SIG-M5 treated with dmso at 0.1 percent for 504 hours (cell line): Measurements from ENCODE around the gene NCAM1.

Source experiments
- DNase-seq: peaks from one replicate; lab custom pipeline; 2025; ENCODE audit not compliant: unreplicated experiment; lab: John Stamatoyannopoulos, UW

The NCAM1 gene

DNA sequence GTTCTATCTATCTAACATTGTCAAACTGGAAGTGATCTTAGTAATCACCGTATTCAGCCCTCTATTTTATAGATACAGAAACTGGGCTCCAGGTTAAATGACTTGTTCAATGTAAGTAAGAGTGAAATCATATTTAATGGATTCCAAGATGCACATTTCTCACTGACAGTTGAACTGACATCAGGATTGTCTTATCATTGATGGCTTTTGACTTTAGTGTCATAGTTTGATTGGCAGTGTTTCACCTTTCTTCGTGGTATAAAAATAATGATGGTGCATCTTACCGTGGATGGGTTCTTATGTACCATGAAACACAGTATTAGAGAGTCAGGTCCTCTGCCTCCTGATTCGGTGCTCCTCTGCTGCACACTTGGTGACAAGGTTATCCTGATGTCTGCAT is 123.1 kb downstream of the NCAM1 start:
- DNase-seq, result no peak

DNA sequence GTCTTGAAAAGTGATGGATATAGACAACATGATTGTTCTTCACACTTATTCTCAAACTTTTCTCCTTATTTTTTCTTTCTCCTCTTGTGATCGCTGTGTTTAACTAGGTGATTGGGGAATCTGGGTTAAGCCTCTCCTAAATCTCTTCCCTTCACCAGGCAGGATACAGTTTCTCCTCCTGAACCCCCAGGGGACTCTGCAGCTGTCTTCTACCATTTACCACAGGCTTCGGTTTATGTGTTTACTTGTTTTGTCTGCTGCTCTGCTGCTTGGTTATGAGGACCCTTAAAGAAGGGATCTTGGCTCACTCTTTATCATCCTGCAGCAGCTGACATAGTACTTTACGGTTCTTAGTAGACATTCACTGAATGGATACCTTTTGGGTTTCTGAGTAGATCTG is 124.2 kb downstream of the NCAM1 start:
- no peak for DNase-seq

GRCh38 chr11:113087706-113088105 is 126.5 kb downstream of the NCAM1 start:
- no peak for DNase-seq

DNA sequence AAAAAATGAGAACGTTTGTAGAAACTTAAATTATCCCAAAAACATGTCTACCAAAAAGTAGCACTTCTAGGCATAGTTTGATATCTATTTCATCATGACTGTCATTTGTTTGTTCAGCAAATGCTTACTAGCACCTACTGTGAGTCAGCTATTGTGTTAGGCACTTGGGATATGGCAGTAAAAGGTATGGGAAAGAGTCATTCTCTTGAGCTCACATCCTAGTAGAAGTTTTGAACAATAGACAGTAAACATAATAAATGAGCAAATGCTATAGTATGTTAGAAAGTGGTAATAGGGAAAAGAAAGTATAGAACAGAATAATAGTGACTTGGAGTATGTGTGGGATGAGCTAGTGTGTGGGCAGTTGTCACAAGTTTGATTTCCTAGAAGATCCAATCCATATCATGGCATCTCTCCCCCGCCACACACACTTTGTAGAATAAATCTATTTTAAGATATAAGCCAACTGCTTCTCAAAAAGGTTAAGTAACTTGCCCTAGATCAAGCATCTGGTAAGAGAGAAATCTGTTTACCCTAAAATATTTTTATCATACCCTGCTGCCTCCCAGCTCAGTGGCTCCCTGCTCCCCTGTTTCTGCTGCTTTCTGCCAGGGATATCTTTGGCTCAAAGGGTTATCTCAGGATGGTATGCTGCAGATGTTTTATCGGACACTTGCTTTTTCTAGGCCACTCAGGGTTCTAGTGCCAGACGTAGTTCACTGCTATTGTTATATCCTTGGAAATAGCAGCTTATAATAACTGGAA is 129.7 kb downstream of the NCAM1 start:
- DNase-seq, result no peak

DNA sequence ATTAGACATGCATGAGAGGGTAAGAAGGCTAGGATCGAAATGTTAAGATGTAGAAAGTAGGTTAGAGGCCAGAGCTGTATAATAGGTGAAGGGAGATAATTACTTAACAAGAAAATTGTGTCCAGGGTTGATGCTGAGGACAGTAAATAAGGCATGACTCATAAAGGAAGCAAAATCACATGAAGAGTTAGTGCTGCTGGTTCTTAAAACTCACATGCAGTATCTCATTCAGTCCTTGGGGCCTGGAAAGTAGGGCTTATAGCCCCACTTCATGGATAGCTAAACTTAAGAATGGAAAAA is 130.2 kb downstream of the NCAM1 start:
- no peak for DNase-seq

DNA sequence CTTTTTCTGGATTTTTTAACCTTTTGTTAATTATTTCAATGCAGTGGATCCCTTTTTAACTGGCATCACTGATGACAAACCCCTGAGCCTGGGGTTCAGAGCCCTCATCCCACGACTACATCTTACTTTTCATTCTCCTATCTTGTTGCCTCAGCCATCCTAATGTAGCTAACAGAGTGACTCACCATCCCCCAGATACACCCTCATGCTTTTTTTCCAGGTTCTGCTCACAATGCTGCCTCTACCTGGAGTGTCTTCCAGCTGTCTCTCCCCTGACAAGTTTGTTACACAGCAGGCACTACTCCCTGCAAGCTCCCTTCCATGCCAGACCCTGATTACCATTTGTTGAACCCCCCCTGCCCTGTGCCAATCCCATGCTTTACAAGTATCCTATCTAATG is 135.4 kb downstream of the NCAM1 start:
- no peak for DNase-seq

- DNase-seq, result no peak
Measured at GRCh38 chr11:113103932-113104690, 142.9 kb downstream of the NCAM1 start.

GRCh38 chr11:113104691-113105251 is 143.6 kb downstream of the NCAM1 start:
- DNase-seq, result no peak

DNA sequence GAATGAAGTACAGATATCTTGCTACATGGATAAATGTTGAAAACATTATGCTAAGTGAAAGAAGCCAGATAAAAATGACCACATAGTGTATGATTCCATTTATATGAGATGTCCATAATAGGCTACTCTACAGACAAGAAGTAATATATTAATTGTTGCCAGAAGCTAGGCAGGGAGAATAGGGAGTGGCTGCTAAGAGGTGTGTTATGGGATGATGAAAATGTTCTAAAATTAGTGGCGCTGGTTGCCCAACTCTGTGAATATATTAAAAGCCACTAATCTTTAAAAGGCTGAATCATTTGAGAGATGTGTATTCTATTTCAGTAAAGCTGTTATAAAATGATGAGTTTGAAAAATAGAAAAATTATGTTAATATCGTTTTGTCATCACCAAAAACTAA is 144.4 kb downstream of the NCAM1 start:
- DNase-seq, result no peak

DNA sequence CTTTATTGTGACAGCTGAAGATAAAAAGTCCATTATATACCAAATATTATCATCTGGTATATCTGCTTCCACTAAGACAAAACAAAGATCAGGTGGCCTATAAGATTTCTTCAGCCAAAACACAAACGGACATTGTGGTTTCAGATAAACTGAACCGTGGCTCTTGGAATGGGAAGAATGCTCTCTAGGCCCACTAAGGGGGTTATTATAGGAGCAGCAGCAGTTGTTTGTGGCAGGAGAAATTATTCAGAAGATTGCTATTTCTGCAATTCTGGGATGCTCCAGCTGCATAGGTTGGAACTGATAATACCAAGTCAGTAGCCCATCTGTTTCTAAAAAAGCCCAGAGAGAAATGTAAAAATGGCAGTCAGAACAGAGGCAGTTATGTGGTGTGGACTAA is 145.3 kb downstream of the NCAM1 start:
- no peak for DNase-seq

DNA sequence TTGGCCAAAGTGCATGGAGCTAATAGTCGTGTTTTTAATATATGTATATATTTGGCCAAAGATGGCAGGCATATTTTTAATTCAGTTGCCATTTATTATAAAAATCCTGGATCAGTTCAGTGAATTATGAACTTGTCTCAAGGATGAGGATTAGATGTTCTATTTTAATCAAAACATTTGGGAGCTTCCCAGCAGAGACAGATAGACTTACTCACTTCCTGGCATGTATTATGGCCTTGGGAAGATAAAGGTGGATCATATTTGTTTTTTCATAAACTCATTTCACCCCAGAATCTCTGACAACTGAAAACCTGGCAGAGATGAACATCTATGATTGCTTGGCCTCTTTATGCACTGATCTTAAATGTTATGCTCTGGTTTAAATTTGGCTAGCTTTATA is 148.8 kb downstream of the NCAM1 start:
- no peak for DNase-seq

GRCh38 chr11:113111156-113111555 is 149.9 kb downstream of the NCAM1 start:
- DNase-seq, result no peak

DNA sequence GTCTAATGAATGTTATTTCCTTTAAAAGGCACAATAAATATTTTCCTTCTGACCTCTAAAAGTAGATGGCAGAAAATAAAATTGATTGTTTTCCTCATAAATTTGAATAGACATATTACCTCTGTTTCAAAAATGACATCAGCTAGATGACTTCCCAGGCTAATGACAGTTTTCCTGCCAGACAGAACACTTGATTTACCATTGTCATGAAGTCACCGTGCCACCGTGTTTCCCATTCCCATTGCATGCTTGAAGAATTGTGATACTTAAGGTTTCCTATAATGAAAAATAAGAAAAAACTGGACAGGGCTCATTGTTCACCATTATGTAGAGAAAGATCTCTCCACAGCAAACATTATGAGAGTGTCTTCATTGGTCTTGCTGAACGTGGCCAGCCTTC is 151.1 kb downstream of the NCAM1 start:
- DNase-seq, result no peak

GRCh38 chr11:113113801-113114704 is 152.8 kb downstream of the NCAM1 start:
- peak; percentile 0 for DNase-seq

- no peak for DNase-seq
Measured at GRCh38 chr11:113114705-113115027, 153.4 kb downstream of the NCAM1 start.

DNA sequence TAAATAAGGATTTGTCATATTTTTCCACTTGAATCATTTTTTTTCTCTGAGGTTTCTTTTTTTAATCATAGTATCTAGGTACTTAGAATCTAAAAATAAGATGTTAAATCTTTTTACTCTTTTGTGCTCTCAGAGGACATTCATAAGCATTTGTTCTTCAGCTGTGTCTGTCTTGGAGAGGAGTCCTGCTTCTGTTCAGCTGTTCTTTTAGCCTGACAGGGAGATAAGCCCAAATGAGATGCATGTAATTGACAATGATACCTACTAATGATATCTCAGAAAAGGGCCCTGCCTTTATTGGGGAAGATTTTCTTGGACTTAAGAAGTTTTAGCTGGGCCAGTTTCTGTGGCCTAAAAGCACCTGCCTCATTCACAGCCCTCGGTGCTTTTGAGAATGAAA is 156.9 kb downstream of the NCAM1 start:
- no peak for DNase-seq

DNA sequence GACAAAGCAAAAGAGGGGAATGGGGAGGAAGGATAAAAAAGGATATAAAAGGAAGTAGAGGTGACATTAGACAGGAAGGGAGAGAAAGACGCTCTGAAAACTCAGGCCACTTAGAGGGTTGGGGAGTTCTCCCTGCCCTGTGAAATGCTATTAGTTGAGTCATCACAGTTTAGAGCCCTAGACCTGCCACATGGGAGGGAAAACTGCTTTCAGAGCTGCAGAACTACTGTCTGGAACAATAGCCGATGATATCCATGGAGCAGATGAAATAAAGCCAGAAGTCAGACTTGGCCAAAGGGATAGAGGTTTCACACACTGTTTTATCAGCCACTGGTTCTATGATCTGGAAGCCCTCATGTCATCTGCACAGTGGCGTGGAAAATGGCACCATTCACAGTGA is 157.9 kb downstream of the NCAM1 start:
- DNase-seq, result no peak

DNA sequence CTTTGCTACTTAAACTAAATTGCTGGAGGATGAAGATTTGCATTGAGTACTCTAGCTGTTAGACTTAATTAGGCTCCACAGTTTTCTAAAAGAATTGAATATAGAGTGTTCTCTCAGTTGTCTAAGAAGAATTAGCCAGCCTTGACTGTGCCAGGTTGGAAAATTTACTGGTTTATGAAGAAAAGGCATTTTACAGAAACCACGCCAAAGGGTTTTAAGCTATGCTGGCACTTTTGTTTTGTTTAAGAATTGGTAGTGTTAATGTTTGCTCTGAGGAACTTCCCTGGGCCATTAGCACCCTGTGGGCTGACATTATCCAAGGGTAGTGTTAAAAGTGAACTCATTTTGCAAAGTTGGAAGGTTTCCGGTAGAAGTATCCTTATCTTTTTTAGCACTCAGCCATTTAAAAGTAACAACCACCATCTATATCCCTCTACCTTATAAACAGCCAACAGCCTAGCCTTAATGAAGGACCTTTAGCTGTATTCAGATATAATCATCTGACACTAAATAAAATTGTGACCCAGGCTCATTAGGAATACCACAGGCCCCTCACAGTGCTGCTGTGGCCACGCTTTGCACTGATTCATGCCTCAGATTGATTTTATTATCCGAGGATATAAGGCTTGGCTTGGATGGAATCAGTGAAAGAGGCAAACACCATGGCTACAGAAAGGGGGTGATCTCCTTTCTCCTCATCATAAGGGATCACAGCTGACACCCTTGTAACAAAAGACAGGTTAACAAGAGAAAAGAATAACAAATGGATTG is 158.9 kb downstream of the NCAM1 start:
- no peak for DNase-seq

- DNase-seq, result no peak
Measured at GRCh38 chr11:113121746-113122145, 160.5 kb downstream of the NCAM1 start.

DNA sequence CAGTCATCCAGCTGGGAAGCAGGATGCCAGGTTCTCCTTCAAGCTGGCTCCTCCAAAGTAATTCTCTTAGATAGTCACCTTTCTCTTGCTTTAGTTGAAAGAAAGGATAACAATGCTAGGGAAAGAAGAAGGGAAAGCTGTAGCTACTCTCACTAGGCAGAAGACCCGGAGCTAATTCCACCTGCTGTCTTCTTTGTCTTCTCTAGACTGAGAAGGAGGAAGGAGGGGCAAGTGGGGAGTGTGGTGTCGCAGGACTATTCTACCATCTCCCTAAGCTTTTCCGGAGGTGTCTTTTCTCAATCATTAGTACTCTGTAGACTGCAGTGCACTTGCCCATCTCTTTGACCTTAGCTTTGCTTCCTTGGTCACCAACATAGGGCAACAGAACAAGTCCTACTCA is 162.8 kb downstream of the NCAM1 start:
- DNase-seq, result no peak

DNA sequence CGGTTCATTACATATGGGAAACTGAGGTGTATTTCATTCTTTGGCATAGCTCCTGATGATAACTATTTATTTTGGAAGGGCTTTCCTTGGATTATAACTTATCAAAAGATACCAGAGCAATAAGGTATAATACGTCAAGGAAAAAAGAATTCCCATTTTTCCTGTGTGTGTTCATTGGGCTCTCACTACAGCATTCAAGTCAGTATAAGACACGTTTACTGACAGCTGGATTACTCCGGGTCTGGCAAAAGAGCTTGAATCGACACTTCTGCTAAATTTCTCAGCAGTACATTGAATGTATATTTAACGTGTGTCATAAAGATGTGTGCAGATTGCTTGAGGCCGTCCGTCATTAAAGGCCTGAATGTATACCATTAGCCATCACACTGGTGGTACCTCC is 163.4 kb downstream of the NCAM1 start:
- DNase-seq, result no peak
